Muscle of leg (tissue), 11 donors: ENCODE data around the gene PHLDA3. TPM values are rescaled to one million over a fixed set of nuclear protein-coding genes. Genes with fewer than 3 reads are reported as not detected.
A peak's percentile ranks its signal among the peaks of the same experiment; 100 is the strongest.

Experiments used
- DNase-seq: peaks from one replicate; pipeline ENCODE4 v3.0.0; 2013
- H3K27ac ChIP-seq: one replicate; pipeline ENCODE4 v1.5.1; 2013; ENCODE audit warnings: mild to moderate bottlenecking, low read length, control low read depth
- H3K27me3 ChIP-seq: one replicate; pipeline ENCODE4 v1.6.1; 2013; ENCODE audit warnings: low read length; ENCODE audit not compliant: control insufficient read depth, insufficient read depth
- H3K36me3 ChIP-seq: one replicate; pipeline ENCODE4 v1.6.1; 2013; ENCODE audit warnings: low read length; ENCODE audit not compliant: control insufficient read depth, insufficient read depth
- H3K4me1 ChIP-seq: one replicate; pipeline ENCODE4 v1.6.1; 2013; ENCODE audit warnings: low read length; ENCODE audit not compliant: control insufficient read depth, insufficient read depth
- H3K4me3 ChIP-seq: one replicate; pipeline ENCODE4 v1.5.1; 2013; ENCODE audit warnings: low read length, control low read depth
- H3K9me3 ChIP-seq: replicated peaks from 2 replicates; pipeline ENCODE4 v1.6.1; 2013; ENCODE audit warnings: low read depth, low read length; ENCODE audit not compliant: control insufficient read depth
- WGBS: methylation state at CpG from one replicate; pipeline ENCODE4 v1.1.5; 2013; ENCODE audit warnings: missing lambda C conversion rate; ENCODE audit not compliant: insufficient coverage; 5-methylcytosine and 5-hydroxymethylcytosine counted together
- polyA plus RNA-seq, 8 donors: library from polyadenylated mRNA; unstranded; fragments of 120-200 nt; gene quantifications; one replicate each; pipeline versions ENCODE4 v1.2.1 to v1.2.3, GENCODE V29; 2013; ENCODE audit warnings: inconsistent platforms in 1 of 8, low replicate concordance in 1 of 8; ENCODE audit not compliant: insufficient read length in 8 of 8, insufficient read depth in 1 of 8
- total RNA-seq: library from RNA; stranded (reverse); fragments of 120-200 nt; gene quantifications from one replicate; pipeline ENCODE4 v1.2.4, GENCODE V29; 2013

Gene PHLDA3
- total and polyA plus RNA-seq, 9 donors: 12.6 to 29.0 (median 20.8) TPM

DNA sequence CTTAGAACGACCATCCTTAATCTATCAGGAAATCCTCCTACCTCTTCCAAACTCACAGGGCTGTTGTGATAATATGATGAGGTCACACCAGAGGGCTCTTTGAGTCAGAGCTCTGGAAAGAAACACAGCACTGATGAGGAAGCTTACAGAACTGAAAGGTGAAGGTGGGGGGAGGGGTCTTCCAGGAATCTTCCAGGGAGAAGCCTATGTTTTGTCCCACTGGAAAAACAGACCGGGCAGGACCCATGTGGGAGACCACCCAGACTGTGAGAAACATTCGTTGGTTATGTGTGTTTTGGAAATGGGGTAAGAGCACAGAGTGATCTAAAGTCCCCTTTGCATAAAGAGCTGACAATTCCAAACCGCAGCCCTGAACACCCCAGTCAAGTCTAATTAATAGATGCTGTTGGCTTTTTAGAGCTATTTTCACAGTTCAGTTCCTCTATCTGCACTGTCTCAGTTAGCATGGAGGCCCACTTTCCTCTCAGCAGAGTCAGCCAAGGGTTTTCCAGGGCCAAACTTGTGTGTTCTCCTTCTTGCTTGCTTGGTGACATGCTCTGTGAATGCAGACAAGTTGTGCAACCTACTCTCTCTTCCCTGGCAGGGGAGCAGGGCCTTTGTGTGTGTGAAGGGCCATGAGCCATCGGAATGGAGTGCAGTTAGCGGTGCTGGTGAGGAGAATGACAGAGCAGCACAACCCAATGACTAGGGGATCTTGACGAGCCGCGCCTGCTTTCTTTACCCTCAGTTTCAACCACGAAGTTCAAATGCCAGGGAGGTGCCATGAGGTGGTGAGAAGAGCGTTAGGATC is 12.3 kb downstream of the PHLDA3 start:
- Histone ChIP-seq H3K27ac (peak overlapping the region; percentile 60), H3K4me1 (peaks cover 20% of the 10 kb centered on the region), H3K9me3 (no peaks in the 10 kb centered on the region), H3K36me3 (no peaks in the 10 kb centered on the region), H3K4me3 (no peak overlapping the region), H3K27me3 (peaks cover 2% of the 10 kb centered on the region)
- whole genome bisulfite sequencing: 40% methylated on average over 2 of the region's 11 CpGs
- peak; percentile 89 for DNase-seq

- Histone ChIP-seq H3K4me3 (no peak overlapping the region), H3K36me3 (no peaks in the 10 kb centered on the region), H3K27ac (no peak overlapping the region), H3K9me3 (no peaks in the 10 kb centered on the region), H3K4me1 (peaks cover 28% of the 10 kb centered on the region), H3K27me3 (peaks cover 2% of the 10 kb centered on the region)
- WGBS: 56% methylated on average over 5 of the region's 6 CpGs
- DNase-seq: no peak
These were observed 13.9 kb downstream of the PHLDA3 start for GRCh38 chr1:201455098-201455497.

- 75% methylated on average over 1 of the region's 4 CpGs for WGBS
- Histone ChIP-seq H3K4me1 (peaks cover 32% of the 10 kb centered on the region), H3K9me3 (no peaks in the 10 kb centered on the region), H3K27me3 (peaks cover 2% of the 10 kb centered on the region), H3K36me3 (no peaks in the 10 kb centered on the region), H3K27ac (no peak overlapping the region), H3K4me3 (no peak overlapping the region)
- DNase-seq: no peak
These were observed 14.4 kb downstream of the PHLDA3 start for GRCh38 chr1:201454608-201455007.

- Histone ChIP-seq H3K4me3 (no peak overlapping the region), H3K27ac (no peak overlapping the region), H3K27me3 (no peaks in the 10 kb centered on the region), H3K9me3 (no peaks in the 10 kb centered on the region), H3K4me1 (peaks cover 46% of the 10 kb centered on the region), H3K36me3 (no peaks in the 10 kb centered on the region)
- no peak for DNase-seq
- no CpG with 5 or more reads among the region's 4 CpGs for WGBS
These were observed 16.1 kb downstream of the PHLDA3 start for GRCh38 chr1:201452866-201453265.

DNA sequence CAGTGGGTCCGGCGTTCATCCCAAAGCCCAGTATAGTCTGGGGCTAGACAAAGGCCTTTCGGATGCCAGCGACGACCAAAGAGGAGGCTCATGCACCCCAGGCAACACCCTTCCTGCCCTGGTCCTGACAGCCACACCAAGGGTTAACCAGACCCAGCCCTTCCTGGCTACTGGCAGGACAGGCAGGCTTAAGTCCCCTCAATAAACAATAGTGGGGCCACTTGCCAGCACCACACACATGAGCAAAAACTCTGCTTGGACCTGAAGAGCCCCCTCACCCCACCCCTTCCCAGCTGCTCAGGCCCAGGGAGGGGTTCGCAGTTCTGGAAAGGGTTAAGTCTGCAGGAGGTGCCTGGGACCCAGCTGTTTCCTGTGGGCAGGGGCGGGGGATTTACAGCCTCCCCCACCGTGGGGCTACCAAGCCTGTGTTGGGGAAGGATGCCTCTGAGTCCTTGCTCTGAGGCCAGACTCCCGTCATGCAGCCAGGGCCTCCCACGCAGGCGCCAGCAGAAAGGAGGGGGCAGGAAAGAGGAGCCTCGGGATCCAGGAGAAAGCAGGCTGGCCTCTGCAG is 18.2 kb downstream of the PHLDA3 start:
- Histone ChIP-seq H3K27me3 (no peaks in the 10 kb centered on the region), H3K4me3 (no peak overlapping the region), H3K27ac (peak overlapping the region; percentile 74), H3K9me3 (no peaks in the 10 kb centered on the region), H3K36me3 (no peaks in the 10 kb centered on the region), H3K4me1 (peaks cover 38% of the 10 kb centered on the region)
- peak; percentile 90 for DNase-seq
- 5% methylated on average over 11 of the region's 12 CpGs for WGBS

DNA sequence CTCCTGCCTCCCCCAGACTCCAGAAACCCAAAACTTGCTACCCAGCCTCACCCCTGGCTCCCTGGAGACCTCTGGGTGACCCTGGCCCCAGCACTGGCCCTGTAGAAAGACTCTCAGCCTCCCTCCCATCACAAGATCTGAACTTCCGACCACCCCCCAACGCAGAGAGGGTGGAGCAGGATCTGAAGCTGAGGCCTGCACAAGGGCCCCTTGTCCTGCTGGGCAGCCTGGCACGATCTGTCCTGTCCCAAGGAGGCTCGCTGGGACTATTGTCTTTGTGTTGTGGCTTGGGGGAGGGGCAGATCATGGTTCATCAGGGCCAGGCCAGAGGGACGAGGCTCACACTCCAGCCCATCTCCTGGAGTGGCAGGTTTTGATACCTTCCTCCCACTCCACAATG is 20.0 kb downstream of the PHLDA3 start:
- Histone ChIP-seq H3K27me3 (no peaks in the 10 kb centered on the region), H3K9me3 (no peaks in the 10 kb centered on the region), H3K4me1 (peaks cover 38% of the 10 kb centered on the region), H3K4me3 (no peak overlapping the region), H3K27ac (no peak overlapping the region), H3K36me3 (no peaks in the 10 kb centered on the region)
- no peak for DNase-seq
- no CpG with 5 or more reads among the region's 5 CpGs for WGBS

DNA sequence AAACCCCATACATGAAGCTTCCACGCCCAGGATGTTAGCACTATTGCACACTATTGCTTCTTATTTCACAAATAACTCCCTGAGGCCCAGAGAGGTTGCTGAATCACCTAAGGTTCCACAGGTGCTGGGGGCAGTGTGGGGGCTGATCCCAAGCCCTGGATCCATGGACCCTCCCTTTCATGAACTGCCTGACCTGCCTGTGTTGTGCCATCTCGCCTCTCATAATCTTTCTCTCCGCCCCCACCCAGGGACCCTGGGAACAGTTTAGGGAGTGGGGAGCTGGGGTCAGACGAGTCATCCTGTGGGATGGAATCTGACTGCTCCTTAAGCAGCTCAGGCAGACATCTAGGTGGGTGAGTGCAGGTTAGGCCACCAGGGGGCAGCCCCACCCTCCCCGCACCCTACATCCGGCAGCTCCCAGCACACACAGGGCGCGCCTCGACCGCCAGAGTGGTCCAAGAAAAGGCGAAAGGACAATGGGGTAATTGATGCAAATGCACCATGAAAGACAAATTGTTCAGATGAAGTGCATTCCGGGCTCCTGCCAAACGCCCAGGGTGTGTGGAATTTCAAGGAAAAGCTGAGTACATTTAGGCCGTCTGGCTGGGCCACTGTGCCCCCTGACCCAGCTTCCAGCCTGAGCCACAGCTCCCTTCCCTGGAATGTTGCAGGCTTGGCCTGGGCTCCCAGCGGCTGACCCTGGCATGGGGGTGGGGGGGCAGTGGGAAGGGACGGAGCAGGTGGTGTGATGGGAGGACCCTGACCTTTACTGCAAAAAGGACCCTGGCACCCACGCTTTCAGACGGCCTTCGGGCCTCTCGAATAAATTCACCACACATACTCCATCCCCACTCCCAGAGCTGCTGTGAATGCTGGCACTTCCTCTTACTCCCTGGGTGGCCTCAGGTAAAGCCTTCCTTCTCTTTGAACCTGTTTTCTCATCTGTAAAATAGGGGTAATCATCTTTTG is 20.8 kb downstream of the PHLDA3 start:
- DNase-seq: peak; percentile 67
- Histone ChIP-seq H3K9me3 (no peaks in the 10 kb centered on the region), H3K4me1 (peaks cover 38% of the 10 kb centered on the region), H3K4me3 (no peak overlapping the region), H3K27me3 (no peaks in the 10 kb centered on the region), H3K36me3 (no peaks in the 10 kb centered on the region), H3K27ac (peak overlapping the region; percentile 20)
- WGBS: 18% methylated on average over 8 of the region's 20 CpGs

DNA sequence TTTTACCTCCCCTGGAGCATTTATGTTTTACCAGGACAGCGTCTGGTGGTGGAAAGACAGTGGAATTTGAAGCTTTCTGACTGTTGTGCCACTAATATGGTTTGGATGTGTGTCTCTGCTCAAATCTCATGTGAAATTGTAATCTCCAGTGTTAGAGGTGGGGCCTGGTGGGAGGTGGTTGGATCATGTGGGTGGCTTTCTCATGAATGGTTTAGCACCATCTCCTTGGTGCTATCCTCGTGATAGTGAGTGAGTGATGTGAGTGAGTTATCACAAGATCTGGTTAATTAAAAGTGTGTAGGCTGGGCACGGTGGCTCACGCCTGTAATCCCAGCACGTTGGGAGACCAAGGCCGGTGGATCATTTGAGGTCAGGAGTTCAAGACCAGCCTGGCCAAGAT is 23.7 kb downstream of the PHLDA3 start:
- no peaks in the 10 kb centered on the region for H3K36me3 ChIP-seq
- 64% methylated on average over 3 of the region's 6 CpGs for WGBS

DNA sequence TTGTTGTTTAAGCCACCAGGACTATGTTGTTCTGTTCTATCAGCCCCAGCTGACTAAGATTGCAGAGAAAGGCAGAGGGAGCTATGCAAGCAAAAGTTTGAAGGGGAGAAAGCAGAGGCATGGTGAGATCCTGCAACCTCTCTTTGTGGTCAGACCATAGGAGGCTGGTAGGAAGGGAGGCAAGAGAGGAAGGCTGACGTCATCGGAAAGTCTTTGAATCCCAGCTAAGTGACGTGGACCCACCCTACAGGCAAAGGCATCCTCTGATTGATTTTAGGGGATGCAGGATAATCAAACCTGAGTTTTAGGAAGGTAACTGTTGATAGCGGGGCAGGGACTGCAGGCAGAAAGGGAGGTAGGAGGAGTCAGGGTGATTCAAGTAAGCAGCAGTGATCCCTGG is 24.2 kb downstream of the PHLDA3 start:
- Histone ChIP-seq H3K36me3 (no peaks in the 10 kb centered on the region), H3K27ac (no peak overlapping the region), H3K9me3 (peaks cover 5% of the 10 kb centered on the region), H3K4me1 (peaks cover 16% of the 10 kb centered on the region), H3K4me3 (no peak overlapping the region), H3K27me3 (no peaks in the 10 kb centered on the region)
- WGBS: 77% methylated on average over 3 of the region's 4 CpGs
- no peak for DNase-seq

More for the DNA sequence above, 23.7 kb downstream of the PHLDA3 start:
- no peak overlapping the region for H3K27ac ChIP-seq
- DNase-seq: no peak
- peaks cover 5% of the 10 kb centered on the region for H3K9me3 ChIP-seq
- no peaks in the 10 kb centered on the region for H3K27me3 ChIP-seq
- H3K4me1 ChIP-seq: peaks cover 21% of the 10 kb centered on the region
- H3K4me3 ChIP-seq: no peak overlapping the region

- no peak overlapping the region for H3K27ac ChIP-seq
- H3K4me1 ChIP-seq: peaks cover 10% of the 10 kb centered on the region
- WGBS: 57% methylated on average over 6 of the region's 7 CpGs
- no peaks in the 10 kb centered on the region for H3K27me3 ChIP-seq
- DNase-seq: no peak
- no peak overlapping the region for H3K4me3 ChIP-seq
- H3K36me3 ChIP-seq: no peaks in the 10 kb centered on the region
- peaks cover 5% of the 10 kb centered on the region for H3K9me3 ChIP-seq
These were observed 25.2 kb downstream of the PHLDA3 start for GRCh38 chr1:201443747-201444146.
